Measurements from ENCODE around the gene UNC93B1. TPM values are rescaled to one million over a fixed set of nuclear protein-coding genes. Genes with fewer than 3 reads are reported as not detected.
A peak's percentile ranks its signal among the peaks of the same experiment; 100 is the strongest.

The UNC93B1 gene
- total and polyA plus RNA-seq, 8 donors, result 11.6 to 215 (median 35.1) TPM

DNA sequence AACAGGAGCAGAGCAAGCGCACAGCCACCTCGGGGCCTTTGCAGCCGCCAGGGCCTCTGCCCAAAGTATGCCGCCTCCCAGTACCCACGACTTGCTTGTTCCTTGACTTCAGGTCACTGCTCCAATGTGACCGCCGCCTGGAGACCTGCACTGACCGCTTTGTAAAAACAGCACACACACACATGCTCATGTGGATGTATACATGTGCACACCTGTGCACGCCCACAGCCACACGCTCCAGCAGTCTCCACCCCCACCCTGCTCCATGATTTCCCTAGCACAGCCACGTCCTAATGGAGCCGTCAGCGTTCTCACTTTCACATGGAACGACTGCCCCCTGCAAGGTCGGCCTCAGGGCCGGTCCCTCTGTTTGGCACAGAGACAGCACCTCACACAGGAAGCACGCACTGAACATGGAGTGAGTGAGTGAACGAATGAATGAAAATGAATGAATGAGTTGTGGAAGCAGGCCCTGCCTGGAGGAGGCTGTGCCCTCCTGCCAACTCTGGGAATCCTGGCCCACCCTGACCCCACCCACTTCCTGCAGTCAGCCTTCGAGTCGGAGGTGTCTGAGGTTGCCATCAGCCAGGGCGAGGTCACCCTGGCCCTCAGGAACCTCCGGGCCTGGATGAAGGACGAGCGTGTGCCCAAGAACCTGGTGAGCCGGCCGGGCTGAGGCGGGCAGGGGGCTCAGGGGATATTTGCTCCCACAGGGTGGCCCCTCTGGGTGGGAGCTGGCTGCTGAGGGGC, 14.3 kb upstream of the UNC93B1 start:
- TF ChIP-seq, protein P1, sequence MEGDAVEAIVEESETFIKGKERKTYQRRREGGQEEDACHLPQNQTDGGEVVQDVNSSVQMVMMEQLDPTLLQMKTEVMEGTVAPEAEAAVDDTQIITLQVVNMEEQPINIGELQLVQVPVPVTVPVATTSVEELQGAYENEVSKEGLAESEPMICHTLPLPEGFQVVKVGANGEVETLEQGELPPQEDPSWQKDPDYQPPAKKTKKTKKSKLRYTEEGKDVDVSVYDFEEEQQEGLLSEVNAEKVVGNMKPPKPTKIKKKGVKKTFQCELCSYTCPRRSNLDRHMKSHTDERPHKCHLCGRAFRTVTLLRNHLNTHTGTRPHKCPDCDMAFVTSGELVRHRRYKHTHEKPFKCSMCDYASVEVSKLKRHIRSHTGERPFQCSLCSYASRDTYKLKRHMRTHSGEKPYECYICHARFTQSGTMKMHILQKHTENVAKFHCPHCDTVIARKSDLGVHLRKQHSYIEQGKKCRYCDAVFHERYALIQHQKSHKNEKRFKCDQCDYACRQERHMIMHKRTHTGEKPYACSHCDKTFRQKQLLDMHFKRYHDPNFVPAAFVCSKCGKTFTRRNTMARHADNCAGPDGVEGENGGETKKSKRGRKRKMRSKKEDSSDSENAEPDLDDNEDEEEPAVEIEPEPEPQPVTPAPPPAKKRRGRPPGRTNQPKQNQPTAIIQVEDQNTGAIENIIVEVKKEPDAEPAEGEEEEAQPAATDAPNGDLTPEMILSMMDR (IDR thresholded peaks at IDR 0.05), result no peak
- TF ChIP-seq POLR2A (IDR thresholded peaks at IDR 0.05) (no peak), EP300 (IDR thresholded peaks at IDR 0.05) (no peak), POLR2AphosphoS5 (IDR thresholded peaks at IDR 0.05) (no peak)
- H3K27ac ChIP-seq, result no peak overlapping the region
- intact Hi-C loops (cut with DNase I; ENCODE audit: low total_unique reads), result no loop called here
- peaks cover 0 to 19% (median 14%) of the 10 kb centered on the region in 4 donors for H3K36me3 ChIP-seq
- H3K9me3 ChIP-seq, result no peaks in the 10 kb centered on the region
- H3K4me3 ChIP-seq, result no peak overlapping the region
- DNase-seq, result no peak
- WGBS, 5 donors, result 63 to 73% (median 70%) methylated on average over 26 to 27 of the region's 27 CpGs
- H3K27me3 ChIP-seq, result no peaks in the 10 kb centered on the region
- peaks cover 32 to 60% (median 42%) of the 10 kb centered on the region in 4 donors for H3K4me1 ChIP-seq

DNA sequence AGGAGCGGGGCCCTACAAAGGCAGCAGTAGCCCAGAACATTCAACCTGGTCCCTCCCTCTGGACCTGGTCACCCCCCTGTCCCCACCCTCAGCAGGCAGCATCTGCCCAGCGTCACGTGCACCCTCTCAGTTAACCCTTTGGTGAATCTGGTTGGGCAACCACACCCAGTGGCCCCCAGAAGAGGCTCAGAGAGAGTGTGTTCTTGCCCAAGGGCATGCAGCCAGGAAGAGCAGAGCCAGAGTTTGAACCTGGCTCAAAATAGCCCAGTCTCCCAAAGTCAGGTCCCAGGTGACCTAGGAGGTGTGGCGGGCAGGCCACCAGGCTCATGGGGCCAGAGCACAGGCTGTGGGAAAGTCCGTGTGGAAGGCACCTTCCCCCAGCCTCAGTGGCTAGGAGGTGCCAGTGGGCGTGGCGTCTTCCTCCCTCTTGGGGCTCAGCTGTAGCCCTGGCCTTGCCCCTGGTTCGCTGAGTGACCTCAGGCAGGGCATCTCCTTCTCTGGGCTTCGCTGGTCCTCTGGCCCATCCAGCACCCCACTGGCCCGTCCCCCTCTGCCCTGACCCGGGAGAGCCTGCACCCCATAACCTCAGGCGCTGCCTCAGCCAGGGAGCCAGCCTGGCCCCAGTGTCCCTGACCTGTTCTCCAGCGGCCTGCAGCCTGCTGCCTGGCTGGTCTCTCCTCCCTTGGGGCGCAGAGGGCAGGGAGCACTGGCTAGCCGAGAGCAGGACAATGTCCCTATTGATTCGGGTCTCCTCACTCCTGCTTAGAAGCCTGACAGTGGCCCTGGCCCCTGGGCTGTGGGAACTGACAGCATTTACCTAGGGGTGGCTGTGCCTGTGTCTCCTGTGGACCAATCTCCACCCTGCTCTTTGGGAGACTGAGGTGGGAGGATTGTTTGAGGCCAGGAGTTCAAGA, 13.3 kb upstream of the UNC93B1 start:
- Histone ChIP-seq H3K9me3 (no peaks in the 10 kb centered on the region), H3K27ac (peak overlapping the region in 2 of 5 donors; percentile 37 to 42), H3K27me3 (no peaks in the 10 kb centered on the region), H3K36me3 (peaks cover 0 to 10% (median 7%) of the 10 kb centered on the region in 4 donors), H3K4me3 (no peak overlapping the region), H3K4me1 (peaks cover 42 to 69% (median 51%) of the 10 kb centered on the region in 4 donors)
- WGBS, 5 donors, result 35 to 63% (median 45%) methylated on average over 14 to 16 of the region's 16 CpGs
- peak in 1 of 2 donors; percentile 65 for DNase-seq
- intact Hi-C loops (cut with DNase I; ENCODE audit: low total_unique reads), result no loop called here
- TF ChIP-seq EP300 (IDR thresholded peaks at IDR 0.05), result no peak
- TF ChIP-seq, protein P1 (IDR thresholded peaks at IDR 0.05), result no peak
- TF ChIP-seq POLR2A (IDR thresholded peaks at IDR 0.05), result no peak
- no peak for TF ChIP-seq POLR2AphosphoS5 (IDR thresholded peaks at IDR 0.05)

DNA sequence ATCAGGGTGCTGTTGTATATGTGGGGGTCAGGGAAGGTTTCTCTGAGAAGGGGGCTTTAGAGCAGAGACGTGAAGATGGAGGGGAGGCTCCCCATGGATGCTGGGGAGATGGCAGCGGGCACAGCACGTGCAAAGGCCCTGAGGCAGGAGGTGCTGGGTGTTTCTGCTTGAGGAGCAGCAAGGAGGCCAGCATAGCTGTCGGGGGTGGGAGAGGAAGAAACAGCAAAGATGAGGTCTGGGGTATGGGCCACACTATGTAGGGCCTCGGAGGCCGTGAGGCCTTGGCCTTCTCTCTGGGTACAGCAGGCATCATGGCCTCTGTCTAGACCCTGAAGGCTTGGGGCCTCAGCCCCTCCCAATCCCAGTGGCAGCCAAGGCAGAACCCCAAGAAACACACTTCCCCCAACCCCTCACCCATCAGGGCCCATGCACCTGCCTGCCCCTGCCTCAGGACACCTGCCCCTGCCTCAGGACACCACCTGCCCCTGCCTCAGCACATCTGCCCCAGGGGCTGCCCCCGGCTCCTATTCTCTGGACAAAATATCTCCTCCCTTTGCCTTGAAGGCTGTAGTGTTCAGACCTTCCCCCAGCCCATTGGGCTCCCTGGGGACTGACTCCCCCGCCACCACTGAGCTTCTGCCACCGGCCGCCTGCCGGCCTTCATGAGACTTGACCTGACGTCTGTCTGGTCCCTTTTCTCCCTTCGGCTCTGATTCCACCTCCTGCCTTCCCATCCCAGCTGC, 12.4 kb upstream of the UNC93B1 start:
- Histone ChIP-seq H3K4me1 (peaks cover 50 to 78% (median 58%) of the 10 kb centered on the region in 4 donors), H3K36me3 (peaks cover 0 to 4% (median 0%) of the 10 kb centered on the region in 4 donors), H3K9me3 (no peaks in the 10 kb centered on the region), H3K27me3 (no peaks in the 10 kb centered on the region), H3K4me3 (no peak overlapping the region), H3K27ac (peak overlapping the region in 2 of 5 donors; percentile 20 to 37)
- 61 to 72% (median 66%) methylated on average over 13 of the region's 13 CpGs for WGBS, 5 donors
- TF ChIP-seq EP300 (IDR thresholded peaks at IDR 0.05), result no peak
- TF ChIP-seq POLR2AphosphoS5 (IDR thresholded peaks at IDR 0.05), result no peak
- TF ChIP-seq POLR2A (IDR thresholded peaks at IDR 0.05), result no peak
- intact Hi-C loops (cut with DNase I; ENCODE audit: low total_unique reads), result no loop called here
- DNase-seq, result no peak

DNA sequence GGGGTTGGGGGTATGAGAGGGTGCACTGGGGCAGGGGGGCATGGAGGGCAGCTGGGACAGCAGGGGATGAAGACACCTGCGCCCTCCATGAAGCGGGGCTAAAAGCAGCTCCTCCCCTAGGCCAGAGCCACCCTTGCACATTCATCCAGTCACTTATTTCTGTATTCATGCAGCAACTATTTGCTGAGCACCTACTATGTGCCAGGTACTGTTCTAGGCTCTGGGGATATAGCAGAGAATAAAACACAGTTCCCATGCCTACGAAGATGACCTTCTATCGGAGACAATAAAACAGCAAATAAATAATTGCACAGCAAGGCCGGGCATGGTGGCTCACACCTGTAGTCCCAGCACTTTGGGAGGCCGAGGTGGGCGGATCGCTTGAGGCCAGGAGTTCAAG, 11.6 kb upstream of the UNC93B1 start:
- no peak for DNase-seq
- H3K4me3 ChIP-seq, result no peak overlapping the region
- intact Hi-C loops (cut with DNase I; ENCODE audit: low total_unique reads), result no loop called here
- no peaks in the 10 kb centered on the region for H3K9me3 ChIP-seq
- peaks cover 0 to 4% (median 0%) of the 10 kb centered on the region in 4 donors for H3K36me3 ChIP-seq
- peak overlapping the region in 1 of 5 donors; percentile 94 for H3K27ac ChIP-seq
- WGBS, 5 donors, result 93 to 98% (median 97%) methylated on average over 8 of the region's 8 CpGs
- peaks cover 53 to 79% (median 60%) of the 10 kb centered on the region in 4 donors for H3K4me1 ChIP-seq
- no peaks in the 10 kb centered on the region for H3K27me3 ChIP-seq
- TF ChIP-seq POLR2A (IDR thresholded peaks at IDR 0.05), result no peak
- TF ChIP-seq EP300 (IDR thresholded peaks at IDR 0.05), result no peak
- TF ChIP-seq, protein P1 (IDR thresholded peaks at IDR 0.05), result no peak
- no peak for TF ChIP-seq POLR2AphosphoS5 (IDR thresholded peaks at IDR 0.05)
